Islet of Langerhans (tissue), 1 donor: ENCODE results near the gene LBR.

Experiments
- FAIRE-seq: peaks from one replicate; lab custom pipeline; 2011; peaks lifted over from hg19 to GRCh38; lab: Jason Lieb, UNC

The LBR gene

GRCh38 chr1:225442123-225442505 lies 14.3 kb upstream of the LBR start:
- no peak for FAIRE-seq

DNA sequence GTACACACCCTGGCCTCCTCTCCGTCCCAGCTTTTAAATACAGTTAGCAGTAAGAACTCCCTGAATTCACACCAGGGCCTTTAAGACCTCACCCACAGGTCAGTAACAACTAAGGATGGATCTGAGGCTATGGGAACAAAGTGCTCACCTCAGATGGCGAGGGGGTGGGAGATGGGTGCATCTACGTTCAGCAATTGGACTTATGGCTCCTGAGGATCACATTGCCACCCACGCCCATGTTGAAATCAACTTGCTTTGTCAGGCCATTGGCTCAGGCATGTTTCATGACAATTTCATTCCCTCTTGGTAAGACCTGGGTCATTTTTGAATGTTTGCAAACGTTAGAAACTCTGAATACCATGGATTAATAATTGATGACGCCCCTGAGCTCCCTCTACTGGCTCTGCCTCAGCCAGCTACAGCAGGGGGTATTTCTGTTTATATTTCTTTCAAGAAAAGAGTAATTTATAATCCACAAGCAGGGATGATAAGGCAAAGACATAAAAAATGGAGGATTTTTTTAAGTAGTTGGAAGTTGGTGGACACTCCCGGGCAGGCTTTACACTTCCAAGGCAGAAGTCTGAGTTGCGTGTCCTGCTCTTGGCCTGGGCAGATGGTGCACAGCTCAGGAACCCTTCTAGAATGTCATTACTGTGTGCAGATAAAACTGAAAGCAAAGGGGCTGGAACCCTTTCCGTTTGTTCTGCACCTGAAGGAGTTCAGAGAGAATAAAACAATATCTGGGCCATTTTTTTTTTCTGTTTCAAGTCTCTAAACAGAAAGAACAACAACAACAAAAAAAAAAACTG lies 13.7 kb upstream of the LBR start:
- no peak for FAIRE-seq

DNA sequence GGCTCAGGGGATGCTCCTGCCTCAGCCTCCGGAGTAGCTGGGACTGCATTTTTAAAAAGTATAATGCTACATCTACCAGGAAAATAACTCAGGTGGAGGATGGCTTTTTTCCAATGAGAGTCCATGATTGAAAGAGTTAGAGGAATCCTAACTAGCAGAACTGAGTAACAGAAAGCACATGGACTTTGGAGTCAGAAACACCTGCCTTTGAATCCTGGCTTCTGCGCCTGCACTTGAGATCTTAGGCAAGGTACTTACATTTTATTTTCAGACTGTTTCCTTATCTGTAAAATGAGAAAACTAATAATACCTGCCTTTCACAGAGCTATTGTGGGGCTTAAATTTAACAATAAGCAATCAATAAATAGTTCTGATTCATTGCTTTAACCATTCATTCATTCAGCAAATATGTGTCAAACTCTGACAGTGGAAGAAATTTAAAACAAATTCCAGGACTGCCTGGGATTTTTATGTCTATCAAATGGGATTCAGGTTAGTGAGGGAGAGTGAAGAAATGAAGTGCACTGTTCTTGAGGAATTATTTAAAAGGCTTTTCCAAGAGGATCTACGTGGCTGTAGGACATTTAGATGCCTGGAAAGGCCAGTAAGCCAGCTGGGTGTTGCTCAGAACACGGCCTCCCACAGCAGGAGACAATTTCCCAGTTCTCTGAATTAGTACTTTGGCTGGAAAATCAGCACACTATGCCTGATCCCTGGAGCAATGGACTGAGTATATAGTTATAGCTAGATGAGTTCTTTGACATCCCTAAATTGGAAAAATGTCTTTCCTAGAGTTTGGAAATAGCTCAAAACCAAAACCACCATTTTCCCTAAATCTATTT lies 12.8 kb upstream of the LBR start:
- no peak for FAIRE-seq

DNA sequence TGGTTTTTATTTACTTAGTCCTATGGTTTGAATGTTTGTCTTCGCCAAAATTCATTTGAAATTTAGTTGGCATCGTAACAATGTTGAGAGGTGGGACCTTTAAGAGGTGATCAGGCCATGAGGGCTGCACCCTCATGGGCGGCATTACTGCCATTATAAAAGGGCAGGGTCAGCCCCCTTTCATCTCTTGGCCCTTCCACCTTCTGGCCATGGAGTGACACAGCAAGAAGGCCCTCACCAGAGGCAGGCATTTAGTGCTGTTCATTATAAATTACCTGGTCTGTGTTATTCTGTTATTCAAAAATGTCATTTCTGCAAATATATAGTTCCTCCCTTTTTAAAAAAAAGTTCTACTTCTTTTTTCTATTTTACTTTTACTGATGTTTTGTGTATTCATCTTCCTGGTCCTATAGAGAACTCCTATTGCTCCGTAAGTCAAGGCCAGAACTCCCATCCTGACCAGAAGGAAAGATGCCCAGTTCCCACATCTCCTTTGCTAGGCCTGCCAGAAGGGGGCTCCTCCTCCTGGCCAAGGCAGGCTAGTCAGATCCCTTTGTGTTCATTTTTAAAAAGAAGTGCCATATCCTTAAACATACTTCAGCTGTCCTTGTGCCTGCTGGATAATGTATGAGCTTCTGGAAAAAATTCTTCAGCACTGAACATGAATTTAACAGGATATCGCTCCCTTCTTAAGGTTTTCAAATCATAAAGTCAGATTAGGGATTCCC lies 10.0 kb upstream of the LBR start:
- no peak for FAIRE-seq

DNA sequence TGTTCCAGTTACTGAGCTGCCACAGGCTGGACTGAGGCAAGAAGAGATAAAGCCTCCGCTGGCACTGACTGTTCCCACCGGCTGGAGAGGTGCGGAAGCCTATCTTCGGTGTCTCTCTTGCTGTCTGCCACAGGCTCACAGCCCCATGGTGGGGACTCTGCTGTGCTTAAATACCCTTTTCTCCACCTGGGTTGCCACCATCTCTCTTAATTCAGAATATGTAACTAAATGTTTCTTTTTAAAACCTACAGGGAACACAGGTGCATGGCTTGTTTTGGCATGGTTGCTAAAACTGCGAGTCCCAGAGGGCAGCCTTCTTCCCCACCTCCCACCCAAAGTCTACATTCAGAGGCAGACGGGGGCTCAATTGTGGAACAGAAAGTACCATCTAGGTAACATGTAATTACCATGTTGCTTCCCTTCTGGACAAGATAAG lies 8.1 kb upstream of the LBR start:
- no peak for FAIRE-seq

GRCh38 chr1:225435487-225435886 lies 7.6 kb upstream of the LBR start:
- no peak for FAIRE-seq

DNA sequence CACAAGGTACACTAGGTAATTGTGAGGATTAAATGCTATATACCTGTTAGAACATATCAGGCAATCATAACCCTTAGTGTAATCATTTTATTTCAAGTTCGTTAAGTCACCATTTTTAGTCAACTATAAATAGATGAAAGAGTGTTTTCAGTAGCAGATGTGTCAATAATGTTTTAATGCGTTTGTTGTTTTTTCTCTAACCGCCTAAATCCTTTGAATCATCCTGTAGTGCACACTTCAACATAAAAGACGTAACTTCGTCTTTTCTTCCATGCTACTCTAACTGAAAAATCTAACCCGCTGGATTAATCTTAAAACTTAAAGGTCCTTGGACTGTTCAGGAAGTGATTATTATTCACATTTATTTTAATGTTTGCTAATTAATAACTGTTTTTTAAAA lies 7.2 kb upstream of the LBR start:
- FAIRE-seq = no peak

DNA sequence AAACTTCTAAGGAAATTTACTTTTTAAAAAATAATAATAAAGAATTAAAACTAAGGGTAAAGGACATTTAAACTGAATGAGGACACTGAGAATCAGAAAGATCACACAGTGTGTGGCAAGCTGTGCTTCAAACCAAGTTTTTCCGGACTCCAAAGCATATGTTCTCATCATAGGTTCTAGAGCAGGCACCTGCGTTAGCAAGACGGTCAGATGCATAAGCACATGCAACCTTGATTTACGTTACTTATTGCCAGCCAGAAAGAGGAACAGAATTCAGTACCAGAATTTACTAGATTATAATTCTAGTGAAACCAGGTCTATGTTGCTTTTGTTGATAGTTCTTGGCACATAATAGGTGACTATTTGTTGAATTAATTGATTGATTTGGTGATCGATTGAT lies 6.2 kb upstream of the LBR start:
- FAIRE-seq = no peak

DNA sequence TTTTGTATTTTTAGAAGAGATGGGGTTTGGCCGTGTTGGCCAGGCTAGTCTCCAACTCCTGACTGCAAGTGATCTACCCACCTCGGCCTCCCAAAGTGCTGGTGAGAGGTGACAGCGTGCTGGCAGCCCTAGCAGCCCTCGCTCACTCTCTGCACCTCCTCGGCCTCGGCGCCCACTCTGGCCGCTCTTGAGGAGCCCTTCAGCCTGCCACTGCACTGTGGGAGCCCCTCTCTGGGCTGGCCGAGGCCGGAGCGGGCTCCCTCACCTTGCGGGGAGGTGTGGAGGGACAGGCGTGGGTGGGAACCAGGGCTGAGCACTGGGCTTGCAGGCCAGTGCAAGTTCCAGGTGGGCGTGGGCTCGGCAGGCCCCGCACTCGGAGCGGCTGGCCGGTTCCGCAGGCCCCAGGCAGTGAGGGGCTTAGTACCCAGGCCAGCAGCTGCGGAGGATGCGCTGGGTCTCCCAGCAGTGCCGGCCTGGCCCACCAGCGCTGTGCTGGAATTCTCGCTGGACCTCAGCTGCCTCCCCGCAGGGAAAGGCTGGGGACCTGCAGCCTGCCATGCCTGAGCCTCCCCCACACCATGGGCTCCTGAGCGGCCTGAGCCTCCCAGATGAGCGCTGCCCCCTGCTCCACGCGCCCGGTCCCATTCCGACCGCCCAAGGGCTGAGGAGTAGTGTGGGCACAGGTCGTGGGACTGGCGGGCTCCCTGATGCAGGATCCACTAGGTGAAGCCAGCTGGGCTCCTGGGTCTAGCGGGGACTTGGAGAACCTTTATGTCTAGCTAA lies 3.4 kb upstream of the LBR start:
- no peak for FAIRE-seq

- FAIRE-seq = no peak
Observed at GRCh38 chr1:225430301-225430700, 2.5 kb upstream of the LBR start.

- FAIRE-seq = no peak
Observed at GRCh38 chr1:225428881-225429455, 1.1 kb upstream of the LBR start.

- FAIRE-seq = no peak
Observed at GRCh38 chr1:225428068-225428880, 436 bp upstream of the LBR start.

DNA sequence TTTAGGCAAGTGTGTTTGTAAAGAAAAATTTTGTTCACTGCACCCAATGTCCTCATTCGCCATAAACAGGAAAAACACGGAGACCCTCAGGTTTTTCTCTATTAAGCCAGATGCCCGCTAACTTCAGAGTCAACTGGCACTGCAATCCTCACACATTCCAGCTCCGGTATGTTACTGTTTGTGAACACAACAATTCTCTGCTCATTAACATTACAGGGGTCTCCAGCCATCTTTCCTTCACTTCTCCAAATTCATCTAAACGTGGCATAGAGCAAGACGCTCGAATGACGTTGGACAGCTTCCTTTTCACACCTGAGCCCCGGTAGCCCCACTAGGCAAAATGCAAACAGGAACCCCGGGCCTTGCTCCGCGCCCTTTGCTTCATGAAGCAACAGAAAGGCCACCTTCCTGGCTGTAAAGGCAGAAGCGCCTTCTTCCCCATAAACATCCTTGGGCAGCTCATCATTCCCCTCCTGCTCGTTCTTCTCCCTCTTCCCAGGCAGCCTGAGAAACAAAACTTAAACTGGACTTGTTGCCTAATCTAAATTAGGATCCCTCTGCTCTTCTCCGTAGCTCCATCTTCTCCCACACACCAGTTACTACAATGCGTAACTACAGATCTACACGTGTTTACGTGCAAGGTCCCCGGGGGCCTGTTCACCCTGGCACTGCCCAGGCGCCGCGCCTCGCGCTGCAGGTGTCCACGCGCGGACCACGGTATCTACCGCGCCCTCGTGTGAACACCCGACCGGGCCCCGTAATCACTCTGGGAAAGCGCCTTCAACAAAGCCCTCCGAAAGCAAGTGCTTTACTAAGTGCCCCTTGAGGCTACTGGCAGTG lies 1.2 kb downstream of the LBR start:
- FAIRE-seq = no peak

DNA sequence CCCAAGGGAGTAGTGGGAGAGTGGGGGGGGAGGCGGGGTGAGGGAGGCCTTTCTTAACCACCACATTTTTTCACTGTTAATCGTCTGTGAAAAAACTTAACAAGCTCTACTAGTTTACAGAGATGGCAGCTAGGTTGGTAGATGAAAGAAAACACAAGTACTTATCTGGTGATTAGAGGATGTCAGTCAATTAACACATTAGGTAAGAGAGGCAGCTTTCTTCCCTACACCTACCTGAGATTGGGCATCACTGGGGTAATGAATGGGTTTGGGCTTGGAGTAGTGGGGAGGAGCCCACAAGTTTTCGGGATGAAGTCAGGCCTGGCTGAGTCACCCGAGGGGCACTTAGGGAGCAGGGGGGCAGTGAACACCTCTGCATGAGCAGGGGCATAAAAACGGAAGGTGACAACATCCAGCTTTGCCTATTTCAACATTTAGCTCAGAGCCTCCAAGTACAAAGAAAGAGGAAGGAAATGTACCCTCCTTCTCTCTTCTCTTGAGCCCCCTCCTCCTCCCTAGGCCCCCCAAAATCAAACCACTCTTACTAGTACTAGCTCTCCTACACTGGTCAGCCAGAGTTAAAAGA lies 2.5 kb downstream of the LBR start:
- no peak for FAIRE-seq

DNA sequence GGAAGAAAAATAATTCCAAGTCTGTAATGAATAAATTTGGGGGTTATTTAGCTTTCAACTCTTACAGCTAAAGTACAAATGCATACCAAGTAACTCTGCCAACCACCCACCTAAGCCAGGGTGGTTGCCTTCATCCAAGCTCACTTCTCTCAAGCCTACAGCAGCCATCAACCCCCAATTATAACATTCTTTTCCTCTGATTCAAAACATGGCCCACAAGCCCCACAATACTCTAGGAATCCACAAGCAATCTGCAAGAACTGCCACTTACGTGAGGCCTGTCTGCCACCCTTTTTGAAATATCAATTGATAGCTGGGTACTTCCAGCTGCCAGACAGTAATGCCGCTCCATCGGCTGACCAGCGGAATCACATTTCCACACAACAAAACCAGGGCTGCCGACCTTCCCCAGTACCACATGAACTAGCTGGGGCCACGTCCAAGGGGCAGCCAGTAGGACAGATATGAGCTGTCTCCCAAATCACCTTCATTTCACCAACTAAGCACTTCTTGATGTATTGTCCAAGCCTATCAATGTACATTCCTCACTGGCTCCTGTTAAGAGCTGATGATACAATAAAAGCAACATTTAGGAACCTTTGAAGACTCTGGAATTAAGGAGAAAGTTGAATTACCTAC lies 3.2 kb downstream of the LBR start:
- FAIRE-seq = no peak

DNA sequence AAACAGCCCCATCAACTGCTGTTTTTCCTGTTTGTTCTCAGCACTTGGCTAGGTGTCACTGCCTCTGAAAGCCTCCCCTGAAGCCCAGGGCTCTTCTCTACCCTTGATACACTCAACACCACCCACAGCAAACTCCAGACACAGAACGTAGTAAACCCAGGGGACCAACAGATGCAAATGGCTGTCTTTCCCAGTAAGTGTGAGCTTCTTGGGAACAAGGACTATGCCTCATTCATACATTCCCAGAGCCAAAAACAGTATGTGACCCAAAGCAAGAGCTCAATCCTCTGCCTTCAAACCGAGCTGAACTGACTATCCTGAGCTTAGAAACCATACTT lies 4.4 kb downstream of the LBR start:
- FAIRE-seq = no peak

- FAIRE-seq = no peak
Observed at GRCh38 chr1:225422795-225423517, 4.9 kb downstream of the LBR start.

GRCh38 chr1:225422031-225422605 lies 5.7 kb downstream of the LBR start:
- no peak for FAIRE-seq
